H1 (cell line): ENCODE measurements around the gene SEMA7A. TPM values are rescaled to one million over a fixed set of nuclear protein-coding genes. Genes with fewer than 3 reads are reported as not detected.

Experiments
- CTCF ChIA-PET: fragments of 300-600 bp; sonication (Branson Sonifier 250); formaldehyde crosslinking; loops from one replicate; lab custom pipeline; 2021; ENCODE audit not compliant: partially characterized antibody; lab: Charles Lee
- POLR2A ChIA-PET: fragments of 300-600 bp; sonication (Branson Sonifier 250); formaldehyde crosslinking; loops from one replicate; lab custom pipeline; 2021; ENCODE audit warnings: inconsistent platforms; ENCODE audit not compliant: partially characterized antibody; lab: Charles Lee
- DNase-seq, 2 experiments: peaks; one replicate each; pipeline versions ENCODE4 v3.0.0 to v3.0.0-alpha.2; 2010 to 2022; ENCODE audit warnings: low spot score in 2 of 2, low read depth in 1 of 2, mixed read lengths in 1 of 2
- FAIRE-seq: peaks from 2 replicates; lab custom pipeline; 2011; peaks lifted over from hg19 to GRCh38; lab: Jason Lieb, UNC
- H2AFZ ChIP-seq: 2 replicates; pipeline ENCODE4 v1.8.1; 2012; ENCODE audit warnings: low read length, inconsistent platforms
- H2AK5ac ChIP-seq: 2 replicates; pipeline ENCODE4 v1.6.1; 2013; ENCODE audit warnings: low read depth, low read length
- H2BK120ac ChIP-seq: replicated peaks from 2 replicates; pipeline ENCODE3; 2013; ENCODE audit warnings: low read depth, low read length, inconsistent platforms
- H2BK12ac ChIP-seq: 2 replicates; pipeline ENCODE4 v1.6.1; 2013; ENCODE audit warnings: low read depth, low read length
- H2BK15ac ChIP-seq: 2 replicates; pipeline ENCODE4 v1.6.1; 2013; ENCODE audit warnings: low read length
- H2BK20ac ChIP-seq: 2 replicates; pipeline ENCODE4 v1.6.1; 2013; ENCODE audit warnings: low read length
- H2BK5ac ChIP-seq: 2 replicates; pipeline ENCODE4 v1.6.1; 2013; ENCODE audit warnings: low read depth, low read length
- H3K14ac ChIP-seq: 2 replicates; pipeline ENCODE4 v1.6.1; 2013; ENCODE audit warnings: inconsistent platforms; ENCODE audit not compliant: insufficient read length
- H3K18ac ChIP-seq: 2 replicates; pipeline ENCODE4 v1.6.1; 2013; ENCODE audit warnings: low read length; ENCODE audit errors: extremely low read depth
- H3K23ac ChIP-seq: 2 replicates; pipeline ENCODE4 v1.6.1; 2013; ENCODE audit warnings: inconsistent platforms; ENCODE audit not compliant: insufficient read length
- H3K23me2 ChIP-seq: 2 replicates; pipeline ENCODE4 v1.6.1; 2013; ENCODE audit warnings: low read depth, low read length
- H3K27ac ChIP-seq: 2 replicates; pipeline ENCODE4 v1.6.1; 2011; ENCODE audit warnings: low read depth, low read length, inconsistent platforms
- H3K27me3 ChIP-seq, 4 experiments: replicated peaks in 1 of 4; 1 replicate in 1 of 4; 2 replicates in 3 of 4; pipeline versions ENCODE4 v1.6.1 to v1.8.1; 2011 to 2013; ENCODE audit warnings: low read length in 3 of 4, mild to moderate bottlenecking in 3 of 4, inconsistent platforms in 2 of 4, mixed read lengths in 2 of 4, moderate library complexity in 1 of 4; ENCODE audit not compliant: control insufficient read depth in 3 of 4, insufficient read depth in 3 of 4; ENCODE audit errors: extremely low read depth in 1 of 4
- H3K36me3 ChIP-seq, 4 experiments: 2 replicates each; pipeline versions ENCODE4 v1.6.1 to v1.8.1; 2011 to 2013; ENCODE audit warnings: mild to moderate bottlenecking in 4 of 4, low read length in 3 of 4, moderate library complexity in 2 of 4, control low read depth in 1 of 4, inconsistent platforms in 1 of 4; ENCODE audit not compliant: insufficient read depth in 4 of 4, control insufficient read depth in 2 of 4
- H3K4ac ChIP-seq: replicated peaks from 2 replicates; pipeline ENCODE3; 2013; ENCODE audit warnings: low read length, low read depth, mixed read lengths, inconsistent platforms; ENCODE audit not compliant: insufficient read length
- H3K4me1 ChIP-seq, 4 experiments: replicated peaks in 1 of 4; 1 replicate in 1 of 4; 2 replicates in 3 of 4; pipeline versions ENCODE4 v1.6.1 to v1.8.1; 2011 to 2013; ENCODE audit warnings: low read length in 3 of 4, inconsistent platforms in 2 of 4, mixed read lengths in 1 of 4; ENCODE audit not compliant: insufficient read depth in 4 of 4, control insufficient read depth in 3 of 4
- H3K4me2 ChIP-seq, 2 experiments: 2 replicates each; pipeline versions ENCODE4 v1.6.1 to v1.8.1; 2011 to 2013; ENCODE audit warnings: low read depth in 2 of 2, low read length in 2 of 2, control low read depth in 1 of 2, inconsistent platforms in 1 of 2, mild to moderate bottlenecking in 1 of 2; ENCODE audit not compliant: insufficient read depth in 1 of 2
- H3K4me3 ChIP-seq, 4 experiments: fragments of 200-600, 300-600 bp in 1 of 4; sonication (generic), shearing (Covaris generic), sonication (Bioruptor Twin) in 1 of 4; 2 replicates each; pipeline versions ENCODE4 v1.5.1 to v1.8.1; 2011 to 2016; ENCODE audit warnings: low read length in 4 of 4, low read depth in 3 of 4, control low read depth in 2 of 4, inconsistent platforms in 2 of 4, mild to moderate bottlenecking in 2 of 4, mixed read lengths in 1 of 4, moderate library complexity in 1 of 4; ENCODE audit not compliant: insufficient read depth in 2 of 4; ENCODE audit errors: extremely low read depth in 1 of 4
- H3K56ac ChIP-seq: replicated peaks from 2 replicates; pipeline ENCODE3; 2013; ENCODE audit warnings: low read depth, mild to moderate bottlenecking, mixed read lengths, low read length, inconsistent platforms; ENCODE audit not compliant: insufficient read length
- H3K79me1 ChIP-seq: 2 replicates; pipeline ENCODE4 v1.6.1; 2013; ENCODE audit warnings: low read depth, low read length, control low read depth
- H3K79me2 ChIP-seq, 2 experiments: 2 replicates each; pipeline versions ENCODE4 v1.6.1 to v1.8.1; 2012 to 2013; ENCODE audit warnings: low read length in 2 of 2, mild to moderate bottlenecking in 2 of 2, inconsistent platforms in 1 of 2; ENCODE audit not compliant: insufficient read depth in 2 of 2, control insufficient read depth in 1 of 2
- H3K9ac ChIP-seq, 4 experiments: replicated peaks in 1 of 4; 1 replicate in 1 of 4; 2 replicates in 3 of 4; pipeline versions ENCODE4 v1.6.1 to v1.8.1; 2011 to 2013; ENCODE audit warnings: low read depth in 3 of 4, low read length in 3 of 4, control low read depth in 2 of 4, mild to moderate bottlenecking in 2 of 4, moderate library complexity in 2 of 4, inconsistent platforms in 1 of 4; ENCODE audit errors: extremely low read depth in 1 of 4
- H3K9me3 ChIP-seq, 2 experiments: 2 replicates each; pipeline versions ENCODE4 v1.6.1 to v1.8.1; 2012 to 2013; ENCODE audit warnings: mild to moderate bottlenecking in 2 of 2, moderate library complexity in 2 of 2, control low read depth in 1 of 2, inconsistent platforms in 1 of 2, low read depth in 1 of 2, low read length in 1 of 2, mixed read lengths in 1 of 2; ENCODE audit not compliant: insufficient read depth in 2 of 2
- H4K20me1 ChIP-seq, 2 experiments: replicated peaks in 1 of 2; 2 replicates each; pipeline versions ENCODE3 to v1.8.1; 2011 to 2013; ENCODE audit warnings: inconsistent platforms in 2 of 2, low read length in 2 of 2, mild to moderate bottlenecking in 1 of 2; ENCODE audit not compliant: insufficient read depth in 2 of 2, control insufficient read depth in 1 of 2
- H4K5ac ChIP-seq: 2 replicates; pipeline ENCODE4 v1.6.1; 2013; ENCODE audit warnings: low read length, low read depth, mixed read lengths, inconsistent platforms; ENCODE audit not compliant: insufficient read length
- H4K8ac ChIP-seq: 2 replicates; pipeline ENCODE4 v1.8.0; 2013; ENCODE audit warnings: mild to moderate bottlenecking, moderate library complexity, low read length, inconsistent platforms; ENCODE audit not compliant: insufficient read depth; ENCODE audit errors: extremely low read depth
- H4K91ac ChIP-seq: replicated peaks from 2 replicates; pipeline ENCODE3; 2013; ENCODE audit warnings: low read length, mixed read lengths, inconsistent platforms; ENCODE audit not compliant: insufficient read length
- ATF2 ChIP-seq: IDR thresholded peaks from 2 replicates; pipeline ENCODE4 v1.6.1; 2012; ENCODE audit warnings: low read length, inconsistent platforms
- CTBP2 ChIP-seq: IDR thresholded peaks from 2 replicates; pipeline ENCODE4 v1.7.0; 2011; ENCODE audit warnings: borderline replicate concordance, mild to moderate bottlenecking, moderate library complexity, mixed read lengths, low read length; ENCODE audit not compliant: insufficient read depth, insufficient read length
- EZH2 ChIP-seq: fragments of 200-600 bp; sonication (generic); IDR thresholded peaks from 2 replicates; pipeline ENCODE4 v1.7.1; 2012; ENCODE audit warnings: low read depth, mild to moderate bottlenecking, moderate library complexity, low read length, inconsistent platforms; ENCODE audit not compliant: severe bottlenecking
- JUN ChIP-seq: IDR thresholded peaks from 2 replicates; pipeline ENCODE4 v1.6.1; 2011; ENCODE audit warnings: low read depth, mild to moderate bottlenecking, improper control_type of control experiment, low read length
- RNF2 ChIP-seq: fragments of 200-900, 300-1000 bp; sonication (generic); IDR thresholded peaks from 2 replicates; pipeline ENCODE4 v1.7.1; 2016; ENCODE audit warnings: borderline replicate concordance, low read depth, mild to moderate bottlenecking, antibody characterized with exemption, low read length; ENCODE audit not compliant: poor library complexity, severe bottlenecking; ENCODE audit errors: missing control alignments
- SAP30 ChIP-seq: fragments of 300-600 bp; sonication (generic); IDR thresholded peaks from 2 replicates; pipeline ENCODE4 v1.7.1; 2012; ENCODE audit warnings: low read length, moderate library complexity, mild to moderate bottlenecking, inconsistent platforms; ENCODE audit not compliant: insufficient read depth, insufficient replicate concordance
- SIN3A ChIP-seq, 2 experiments: IDR thresholded peaks in 1 of 2; conservative IDR thresholded peaks in 1 of 2; 2 replicates each; pipeline ENCODE4 v1.6.1; 2011 to 2012; ENCODE audit warnings: low read length in 2 of 2, improper control_type of control experiment in 1 of 2, low read depth in 1 of 2, mild to moderate bottlenecking in 1 of 2
- YY1 ChIP-seq: IDR thresholded peaks from 2 replicates; pipeline ENCODE4 v1.6.1; 2011; ENCODE audit warnings: low read depth, mild to moderate bottlenecking, low read length
- WGBS, 2 experiments: shearing (Covaris generic) in 1 of 2; methylation state at CpG; one replicate each; pipeline versions ENCODE4 v1.1.6 to v1.1.7; 2013 to 2015; ENCODE audit warnings: low lambda C conversion rate in 2 of 2, mixed read lengths in 2 of 2, inconsistent platforms in 1 of 2, low coverage in 1 of 2, missing lambda C conversion rate in 1 of 2; ENCODE audit not compliant: insufficient replicate concordance in 2 of 2, insufficient coverage in 1 of 2, insufficient read length in 1 of 2; ENCODE audit errors: extremely low coverage in 1 of 2, missing lambda C conversion rate in 1 of 2; 5-methylcytosine and 5-hydroxymethylcytosine counted together
- polyA plus RNA-seq, 7 experiments: library from polyadenylated mRNA; depleted of rRNA in 3 of 7; stranded (reverse) in 5 of 7; unstranded in 2 of 7; fragments of >200 nt in 5 of 7; fragments of 200-250 nt in 2 of 7; gene quantifications; 1 replicate in 5 of 7; 2 replicates in 1 of 7; 4 replicates in 1 of 7; pipeline versions ENCODE4 v1.2.1 to v1.2.3, GENCODE V29; 2011 to 2013; ENCODE audit warnings: missing spikeins in 2 of 7, mixed read lengths in 2 of 7
- total RNA-seq: library from RNA; stranded (reverse); fragmentation: NEBNext Ultra II Directional; extraction: Animal tissue kit (Norgen Biotek cat#: 25700); gene quantifications from 2 replicates; pipeline ENCODE4 v1.2.1, GENCODE V29; 2021

SEMA7A gene
- total and polyA plus RNA-seq, 2 of the 8 experiments (the other 6 are each of a cell fraction or from before 2014, with no cell fraction given) = 10.7 to 15.0 TPM

- no peak overlapping the region for H3K23ac ChIP-seq
- no peaks in the 10 kb centered on the region for H3K79me1 ChIP-seq
- H3K4me2 ChIP-seq = no peak overlapping the region
- H3K14ac ChIP-seq = no peak overlapping the region
- peaks cover 0 to 6% (median 1%) of the 10 kb centered on the region in 4 experiments; a peak in 4 of 8 replicates for H3K36me3 ChIP-seq
- no peak overlapping the region for H2BK20ac ChIP-seq
- H2BK120ac ChIP-seq = no peak overlapping the region
- H2BK5ac ChIP-seq = no peak overlapping the region; the same call in 1 of the 2 replicates
- H3K4me1 ChIP-seq = peaks cover 0 to 10% (median 3%) of the 10 kb centered on the region in 4 experiments; a peak in 5 of 7 replicates
- no peak overlapping the region for H2AFZ ChIP-seq
- H4K91ac ChIP-seq = no peak overlapping the region
- no peak overlapping the region for H4K8ac ChIP-seq
- WGBS, 2 experiments = 81% methylated on average over 2 of the region's 2 CpGs; no CpG with 5 or more reads in 1 of the 2 experiments
- no peak overlapping the region for H3K56ac ChIP-seq
- H2BK15ac ChIP-seq = no peak overlapping the region
- no peaks in the 10 kb centered on the region for H3K23me2 ChIP-seq
- no peak for DNase-seq
- no peak for FAIRE-seq
- H3K18ac ChIP-seq = no peak overlapping the region
- H2BK12ac ChIP-seq = no peak overlapping the region
- peaks cover 0 to 3% of the 10 kb centered on the region in 2 experiments for H4K20me1 ChIP-seq
- H3K9me3 ChIP-seq = no peaks in the 10 kb centered on the region
- H3K79me2 ChIP-seq = no peaks in the 10 kb centered on the region
- no peak overlapping the region for H4K5ac ChIP-seq
- H3K4me3 ChIP-seq = no peak overlapping the region
- ChIA-PET POLR2A (no interaction called here), CTCF (interaction anchor here (2.3 to 5.5 kb wide), 2 partner anchors 14 to 31 kb away, joined by 12 to 30 read pairs; no protein-coding TSS in a partner anchor)
- H3K9ac ChIP-seq = no peak overlapping the region
- no peak overlapping the region for H2AK5ac ChIP-seq
- H3K27me3 ChIP-seq = no peaks in the 10 kb centered on the region; a peak in 2 of 7 replicates
- H3K27ac ChIP-seq = no peak overlapping the region
- H3K4ac ChIP-seq = no peak overlapping the region
- TF ChIP-seq SAP30 = no peak
- TF ChIP-seq JUN = no peak
- TF ChIP-seq YY1 = no peak
- TF ChIP-seq RNF2 = no peak
- no peak for TF ChIP-seq EZH2
- no peak for TF ChIP-seq SIN3A (conservative IDR thresholded peaks at IDR 0.05 in 1 of 2, IDR thresholded peaks at IDR 0.05 in 1 of 2; ENCODE audit: low read depth in 1 of 2, low read length in 2 of 2)
- TF ChIP-seq CTBP2 = no peak
- TF ChIP-seq ATF2 = no peak
These were observed 25.4 kb downstream of the SEMA7A start for GRCh38 chr15:74408385-74408784.
